Stimulated activated CD8-positive, alpha-beta memory T cell treated with anti-CD3 and anti-CD28 coated beads, Interleukin-12 subunit alpha, Interleukin-12 subunit beta, amount 100 ng/mL, for 4 hours (primary cell): ENCODE data around the gene DHRS7B.

Experiments
- DNase-seq: peaks from one replicate; pipeline ENCODE4 v3.0.0-alpha.2; 2020; ENCODE audit warnings: low read depth

Gene DHRS7B

GRCh38 chr17:21157586-21158370, 31.0 kb downstream of the DHRS7B start:
- DNase-seq, result no peak

- DNase-seq, result no peak
Observed at GRCh38 chr17:21160401-21160800, 33.6 kb downstream of the DHRS7B start.

GRCh38 chr17:21161498-21162393, 35.0 kb downstream of the DHRS7B start:
- DNase-seq, result no peak

- DNase-seq, result no peak
Observed at GRCh38 chr17:21162394-21162775, 35.6 kb downstream of the DHRS7B start.

- no peak for DNase-seq
Observed at GRCh38 chr17:21163101-21163500, 36.3 kb downstream of the DHRS7B start.

GRCh38 chr17:21164216-21164615, 37.5 kb downstream of the DHRS7B start:
- DNase-seq, result no peak

- DNase-seq, result no peak
Observed at GRCh38 chr17:21164620-21165019, 37.9 kb downstream of the DHRS7B start.

- DNase-seq, result no peak
Observed at GRCh38 chr17:21165922-21166594, 39.3 kb downstream of the DHRS7B start.

GRCh38 chr17:21166595-21167210, 39.9 kb downstream of the DHRS7B start:
- DNase-seq, result no peak

- DNase-seq, result no peak
Observed at GRCh38 chr17:21167303-21167702, 40.5 kb downstream of the DHRS7B start.

GRCh38 chr17:21168555-21168865, 41.7 kb downstream of the DHRS7B start:
- no peak for DNase-seq

GRCh38 chr17:21169496-21169895, 42.7 kb downstream of the DHRS7B start:
- no peak for DNase-seq

- DNase-seq, result no peak
Observed at GRCh38 chr17:21170809-21171208, 44.0 kb downstream of the DHRS7B start.

GRCh38 chr17:21171309-21171922, 44.7 kb downstream of the DHRS7B start:
- no peak for DNase-seq

GRCh38 chr17:21171970-21172510, 45.3 kb downstream of the DHRS7B start:
- DNase-seq, result no peak

GRCh38 chr17:21172846-21173245, 46.1 kb downstream of the DHRS7B start:
- DNase-seq, result no peak

- DNase-seq, result no peak
Observed at GRCh38 chr17:21173543-21173942, 46.8 kb downstream of the DHRS7B start.

- DNase-seq, result no peak
Observed at GRCh38 chr17:21174186-21174585, 47.4 kb downstream of the DHRS7B start.

GRCh38 chr17:21174713-21175112, 47.9 kb downstream of the DHRS7B start:
- DNase-seq, result no peak

- no peak for DNase-seq
Observed at GRCh38 chr17:21176773-21177395, 50.1 kb downstream of the DHRS7B start.

- no peak for DNase-seq
Observed at GRCh38 chr17:21177401-21177800, 50.6 kb downstream of the DHRS7B start.
